ENCODE measurements around the gene NALCN. TPM values are rescaled to one million over a fixed set of nuclear protein-coding genes. Genes with fewer than 3 reads are reported as not detected.
A peak's percentile ranks its signal among the peaks of the same experiment; 100 is the strongest.

NALCN gene
- total RNA-seq, 2 donors from 2014 or later: 1.6 to 4.6 TPM

- Histone ChIP-seq H3K36me3 (replicated peaks in 1 of 2; ENCODE audit: insufficient read depth in 1 of 2, low read depth in 2 of 2) (no peaks in the 10 kb centered on the region), H3K27ac (no peak overlapping the region), H3K4me3 (no peak overlapping the region), H3K4me1 (no peaks in the 10 kb centered on the region), H3K9me3 (no peaks in the 10 kb centered on the region), H3K27me3 (no peaks in the 10 kb centered on the region)
- TF ChIP-seq POLR2A (IDR thresholded peaks at IDR 0.05): no peak
- no peak for TF ChIP-seq CTCF (IDR thresholded peaks at IDR 0.05)
- intact Hi-C loops (cut with DNase I): loop anchor here (10.0 kb wide), 1 partner anchor 319 kb away; no protein-coding TSS in a partner anchor
- ATAC-seq (no peak), DNase-seq (no peak)
- WGBS, 2 donors: 49 to 57% methylated on average over 7 of the region's 7 CpGs
Observed at GRCh38 chr13:101146101-101146898, 270.0 kb downstream of the NALCN start.

- no peaks in the 10 kb centered on the region for H3K4me1 ChIP-seq
- peak in 1 of 4 donors; percentile 10 for DNase-seq
- H3K36me3 ChIP-seq (replicated peaks in 1 of 2; ENCODE audit: insufficient read depth in 1 of 2, low read depth in 2 of 2): no peaks in the 10 kb centered on the region
- intact Hi-C loops (cut with DNase I): loop anchor here (10.0 kb wide), 1 partner anchor 320 kb away; no protein-coding TSS in a partner anchor
- H3K9me3 ChIP-seq: no peaks in the 10 kb centered on the region
- peak; percentile 38 to 83 (median 77) for TF ChIP-seq CTCF (IDR thresholded peaks at IDR 0.05)
- no peak for TF ChIP-seq POLR2A (IDR thresholded peaks at IDR 0.05)
- 21 to 23% methylated on average over 7 of the region's 7 CpGs for WGBS, 2 donors
- peak; percentile 50 for ATAC-seq
- no peak overlapping the region for H3K4me3 ChIP-seq
- no peaks in the 10 kb centered on the region for H3K27me3 ChIP-seq
- H3K27ac ChIP-seq: no peak overlapping the region
Observed at GRCh38 chr13:101144808-101145419, 271.4 kb downstream of the NALCN start.

GRCh38 chr13:101140936-101141335 is 275.4 kb downstream of the NALCN start:
- Histone ChIP-seq H3K9me3 (no peaks in the 10 kb centered on the region), H3K27me3 (no peaks in the 10 kb centered on the region), H3K4me1 (no peaks in the 10 kb centered on the region), H3K27ac (no peak overlapping the region), H3K36me3 (replicated peaks in 1 of 2; ENCODE audit: insufficient read depth in 1 of 2, low read depth in 2 of 2) (no peaks in the 10 kb centered on the region), H3K4me3 (no peak overlapping the region)
- 58 to 59% methylated on average over 2 of the region's 2 CpGs for WGBS, 2 donors
- no peak for DNase-seq
- TF ChIP-seq POLR2A (IDR thresholded peaks at IDR 0.05) (no peak), CTCF (IDR thresholded peaks at IDR 0.05) (no peak)
- ATAC-seq: no peak
- intact Hi-C loops (cut with DNase I): loop anchor here (10.0 kb wide), 1 partner anchor 324 kb away; no protein-coding TSS in a partner anchor

- no peak overlapping the region for H3K4me3 ChIP-seq
- TF ChIP-seq POLR2A (IDR thresholded peaks at IDR 0.05) (no peak), CTCF (IDR thresholded peaks at IDR 0.05) (no peak)
- WGBS, 2 donors: 78 to 79% methylated on average over 9 of the region's 9 CpGs
- H3K9me3 ChIP-seq: no peaks in the 10 kb centered on the region
- no peak overlapping the region for H3K27ac ChIP-seq
- DNase-seq (no peak), ATAC-seq (no peak)
- no peaks in the 10 kb centered on the region for H3K27me3 ChIP-seq
- intact Hi-C loops (cut with DNase I): loop anchor here (10.0 kb wide), 1 partner anchor 325 kb away; no protein-coding TSS in a partner anchor
- no peaks in the 10 kb centered on the region for H3K4me1 ChIP-seq
- H3K36me3 ChIP-seq (replicated peaks in 1 of 2; ENCODE audit: insufficient read depth in 1 of 2, low read depth in 2 of 2): no peaks in the 10 kb centered on the region
Observed at GRCh38 chr13:101140087-101140770, 276.1 kb downstream of the NALCN start.

Data from body of pancreas (tissue), 4 donors.